ENCODE measurements around the gene KRT38.

Gene KRT38

GRCh38 chr17:41440531-41441033, at the start of gene KRT38:
Gene KRT38 (minus strand): TSS chr17:41440983. CDS start chr17:41440921, 62 bp downstream.
- DNase-seq (ENCODE audit: low spot score), result no peak

DNA sequence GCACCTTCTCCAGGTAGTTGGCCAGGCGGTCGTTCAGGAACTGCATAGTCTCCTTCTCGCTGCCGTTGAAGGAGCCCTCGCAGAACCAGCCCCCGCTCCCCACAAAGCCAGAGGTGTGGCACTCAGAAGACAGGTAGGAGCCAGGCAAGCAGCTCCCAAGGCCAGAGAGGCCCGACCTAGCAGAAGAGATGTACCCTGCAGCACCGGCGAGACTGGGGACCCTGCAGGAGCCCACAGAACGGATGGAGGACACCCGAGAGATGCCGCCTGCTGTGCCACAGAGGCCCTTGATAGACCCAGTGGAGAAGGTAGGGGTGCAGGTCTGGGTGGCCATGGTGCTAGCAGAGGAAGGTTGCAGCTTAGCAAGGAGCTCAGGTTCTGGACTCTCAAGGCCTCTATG, 48.7 kb upstream of the KRT38 start, which contains the start of gene KRT36:
KRT36 (minus strand) TSS at position 380 of the 400 bp plus-strand sequence; CDS start at position 334, 46 bp downstream.
- DNase-seq (ENCODE audit: low spot score), result no peak

- no peak for DNase-seq (ENCODE audit: low spot score)
These were observed 46.2 kb upstream of the KRT38 start for GRCh38 chr17:41486809-41487530.

GRCh38 chr17:41486316-41486715, 45.5 kb upstream of the KRT38 start:
- DNase-seq (ENCODE audit: low spot score), result no peak

GRCh38 chr17:41484920-41485904, 44.4 kb upstream of the KRT38 start:
- no peak for DNase-seq (ENCODE audit: low spot score)

- DNase-seq (ENCODE audit: low spot score), result no peak
These were observed 43.4 kb upstream of the KRT38 start for GRCh38 chr17:41483991-41484826.

DNA sequence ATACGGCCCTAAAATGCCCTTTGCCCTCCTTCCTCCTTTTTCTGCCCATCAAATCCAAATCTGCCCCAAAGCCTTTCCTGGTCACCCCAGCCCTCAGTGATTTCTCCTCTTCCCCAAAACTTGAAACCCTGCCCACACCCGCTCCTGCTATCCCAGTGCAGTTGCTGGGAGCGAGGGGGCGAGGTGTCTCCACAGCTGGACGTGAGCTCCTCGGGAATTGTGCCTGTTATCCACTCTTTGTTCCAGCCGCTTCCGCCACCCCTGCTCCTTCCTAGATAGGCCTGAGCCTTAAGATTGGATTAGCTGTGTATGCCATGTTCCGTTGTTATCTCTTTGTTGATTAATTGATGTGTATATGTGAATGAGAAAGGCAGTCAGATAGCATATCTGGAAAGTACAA, 42.7 kb upstream of the KRT38 start:
- no peak for DNase-seq (ENCODE audit: low spot score)

DNA sequence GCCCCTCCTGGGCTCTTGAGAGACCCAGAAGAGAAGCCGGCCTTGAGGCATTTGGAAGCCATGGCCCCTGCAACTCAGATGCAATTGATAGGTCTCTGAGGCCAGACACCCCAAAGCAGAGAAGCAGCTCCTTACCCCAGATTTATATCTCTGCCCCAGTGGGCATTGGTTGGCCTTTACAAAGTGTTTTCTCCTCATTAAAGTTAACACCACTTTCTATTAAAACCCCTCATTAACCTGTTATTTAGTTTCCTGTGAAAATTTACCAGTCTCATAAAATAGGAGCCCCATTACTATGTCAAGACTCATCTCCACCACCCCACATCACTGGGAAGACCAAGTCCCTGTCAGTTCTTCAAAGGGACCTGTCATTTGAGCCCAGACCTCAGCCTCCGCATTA, 40.3 kb upstream of the KRT38 start, which contains the start of gene KRT35:
KRT35 (minus strand) TSS at position 116 of the 400 bp plus-strand sequence; CDS start at position 62, 54 bp downstream.
- DNase-seq (ENCODE audit: low spot score), result no peak

DNA sequence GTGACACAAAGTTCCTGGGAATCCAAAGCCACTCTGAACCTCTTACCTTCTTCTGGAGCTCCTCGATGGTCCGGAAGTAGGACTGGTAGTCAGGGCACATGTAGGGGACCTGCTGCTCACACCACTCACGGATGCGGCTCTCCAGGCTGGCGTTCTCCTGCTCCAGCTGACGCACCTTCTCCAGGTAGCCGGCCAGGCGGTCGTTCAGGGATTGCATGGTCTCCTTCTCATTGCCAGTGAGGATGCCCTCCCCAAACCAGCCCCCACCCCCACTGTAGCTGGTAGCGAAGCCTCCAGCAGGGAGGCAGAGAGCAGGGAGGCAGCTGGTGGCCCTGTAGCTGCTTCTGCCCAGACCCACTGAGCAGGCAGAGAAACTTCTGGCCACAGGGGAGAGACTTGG, 39.8 kb upstream of the KRT38 start:
- no peak for DNase-seq (ENCODE audit: low spot score)

DNA sequence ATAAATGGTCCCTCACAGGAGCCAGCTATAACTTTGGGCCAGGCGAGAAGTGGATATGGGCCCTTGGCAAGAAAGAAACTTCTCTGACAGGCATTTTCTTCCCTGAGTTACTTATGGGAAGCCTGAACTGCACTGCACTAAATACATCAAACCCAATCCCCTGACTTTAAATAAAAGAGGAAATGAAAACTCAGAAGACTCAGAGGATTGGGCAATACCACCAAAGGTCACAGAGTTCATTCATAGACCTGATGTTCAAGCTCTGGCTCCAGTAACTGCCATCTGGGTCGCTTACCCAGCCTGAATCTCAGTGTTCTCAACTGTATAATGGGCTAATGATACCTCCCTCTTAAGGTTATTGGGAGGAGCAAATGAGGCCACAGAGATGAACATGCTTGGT, 39.4 kb upstream of the KRT38 start:
- DNase-seq (ENCODE audit: low spot score), result no peak

DNA sequence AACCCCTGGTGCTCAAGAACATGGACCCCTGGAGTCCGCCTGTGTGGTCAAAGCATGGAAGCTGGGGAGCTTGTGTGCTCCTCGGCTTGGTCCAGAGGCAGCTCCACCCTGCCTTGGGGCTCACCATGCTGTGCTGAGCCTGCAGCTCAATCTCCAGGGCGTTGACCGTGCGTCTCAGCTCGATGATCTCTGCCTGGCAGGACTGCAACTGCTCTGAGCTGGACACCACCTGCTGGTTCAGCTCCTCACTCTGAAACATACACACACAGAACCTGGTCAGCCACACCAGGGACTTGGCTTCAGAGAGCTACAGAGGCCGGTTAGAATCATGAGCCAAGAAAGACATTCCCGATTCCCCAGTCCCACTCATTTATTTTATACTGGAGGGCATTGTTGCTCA, 37.5 kb upstream of the KRT38 start:
- DNase-seq (ENCODE audit: low spot score), result no peak

DNA sequence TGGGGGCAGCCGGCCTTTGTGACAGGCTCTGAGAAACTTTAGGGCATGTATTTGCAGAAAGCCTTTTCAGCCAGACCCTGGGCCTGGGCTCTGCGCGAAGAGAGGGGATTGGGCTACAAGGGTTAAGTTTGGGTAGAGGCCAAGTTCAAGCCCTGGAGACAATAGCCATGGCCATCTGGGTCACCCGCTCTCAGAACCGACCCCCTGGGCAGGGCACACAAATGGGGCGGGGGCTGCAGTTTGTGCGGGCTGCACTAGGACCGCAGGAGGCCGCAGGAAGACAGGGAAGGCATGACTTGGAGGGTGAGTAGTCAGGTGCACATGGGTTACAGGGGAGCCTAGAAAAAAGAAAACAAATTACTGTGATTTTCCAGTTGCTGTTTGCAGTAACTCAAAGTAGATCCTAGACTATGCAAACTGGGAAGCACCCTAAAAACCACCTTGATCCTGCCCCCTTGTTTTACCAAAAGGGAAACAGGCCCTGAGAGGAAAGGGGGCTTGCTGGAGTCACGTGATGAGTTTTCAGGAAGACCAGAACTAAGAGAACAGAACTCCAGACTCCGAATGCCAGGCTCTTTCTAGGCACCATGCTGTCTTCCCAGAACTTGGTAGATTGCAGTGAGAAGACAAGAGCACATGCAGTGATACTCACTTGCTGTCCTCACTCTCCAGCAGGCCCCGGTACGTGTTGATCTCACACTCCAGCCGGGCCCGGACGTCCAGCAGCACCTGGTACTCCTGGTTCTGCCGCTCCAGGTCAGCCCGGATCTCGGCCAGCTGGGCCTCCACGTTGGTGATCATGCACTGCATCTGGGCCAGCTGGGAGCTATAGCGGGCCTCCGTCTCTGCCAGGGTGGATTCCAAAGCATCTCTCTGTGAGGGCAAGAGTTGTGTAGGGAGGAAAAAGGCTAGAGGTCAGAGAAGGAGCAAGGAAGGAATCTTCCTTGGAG, 36.4 kb upstream of the KRT38 start:
- DNase-seq (ENCODE audit: low spot score), result no peak

- DNase-seq (ENCODE audit: low spot score), result no peak
These were observed 34.6 kb upstream of the KRT38 start for GRCh38 chr17:41475421-41475820.

- no peak for DNase-seq (ENCODE audit: low spot score)
These were observed 34.1 kb upstream of the KRT38 start for GRCh38 chr17:41474863-41475262.

DNA sequence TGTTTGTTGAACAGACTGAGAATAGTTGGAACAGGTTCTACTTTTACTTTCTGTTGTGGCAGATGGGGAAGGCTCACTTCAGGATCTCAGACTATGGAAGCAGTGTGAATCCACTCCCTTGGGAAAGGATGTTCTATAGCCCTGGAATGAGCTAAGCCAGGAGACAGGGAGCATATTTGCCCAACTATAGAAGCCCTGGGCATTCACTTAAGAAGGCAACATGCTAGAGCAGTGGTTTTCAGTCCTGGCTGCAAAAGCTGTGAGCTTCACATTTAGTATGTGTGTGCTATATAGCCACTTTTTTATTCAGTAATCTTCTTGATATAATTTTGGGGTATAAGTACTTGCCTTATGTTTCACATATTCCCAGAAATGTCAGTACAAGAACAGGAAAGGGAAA, 27.6 kb upstream of the KRT38 start:
- no peak for DNase-seq (ENCODE audit: low spot score)

GRCh38 chr17:41467561-41467960, 26.8 kb upstream of the KRT38 start:
- DNase-seq (ENCODE audit: low spot score), result peak; percentile 43

GRCh38 chr17:41466988-41467387, 26.2 kb upstream of the KRT38 start, which contains the start of gene KRT32:
Gene KRT32 (minus strand): TSS chr17:41467386. CDS start chr17:41467325, 61 bp downstream.
- DNase-seq (ENCODE audit: low spot score), result no peak

GRCh38 chr17:41464682-41465081, 23.9 kb upstream of the KRT38 start:
- peak; percentile 90 for DNase-seq (ENCODE audit: low spot score)

GRCh38 chr17:41464173-41464572, 23.4 kb upstream of the KRT38 start:
- no peak for DNase-seq (ENCODE audit: low spot score)

DNA sequence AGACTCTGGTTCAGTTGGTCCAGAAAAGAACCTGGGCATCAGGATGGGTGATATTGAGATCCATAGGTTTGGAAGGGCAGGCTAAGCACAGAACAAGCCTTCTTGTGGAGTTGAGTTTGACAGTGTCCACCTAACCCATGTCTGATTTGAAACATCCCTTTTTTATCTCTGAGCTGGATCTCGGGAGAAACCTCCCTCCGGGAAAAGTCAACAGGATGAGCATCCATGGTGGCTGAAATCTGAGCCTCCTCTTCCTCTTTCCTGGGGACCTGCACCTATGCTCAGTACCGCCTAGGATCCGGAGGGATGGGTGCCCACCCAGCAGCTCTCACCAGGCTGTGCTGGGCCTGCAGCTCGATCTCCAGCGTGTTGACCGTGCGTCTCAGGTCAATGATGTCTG, 23.0 kb upstream of the KRT38 start:
- DNase-seq (ENCODE audit: low spot score), result no peak
